ENCODE results near the gene GRM2. TPM values are rescaled to one million over a fixed set of nuclear protein-coding genes. Genes with fewer than 3 reads are reported as not detected.
A peak's percentile ranks its signal among the peaks of the same experiment; 100 is the strongest.

GRM2 gene
- total RNA-seq, 5 donors from 2014 or later (not counting 1 experiment from before 2014, with no cell fraction given) = 1.5 to 6.9 (median 2.2) TPM

GRCh38 chr3:51698209-51698608 lies 8.7 kb upstream of the GRM2 start:
- Histone ChIP-seq H3K27ac (ENCODE audit: low read length) (no peak overlapping the region), H3K27me3 (replicated peaks in 1 of 2; ENCODE audit: control insufficient read depth in 2 of 2, extremely low read depth in 1 of 2, insufficient read depth in 2 of 2, low read length in 1 of 2) (no peaks in the 10 kb centered on the region), H3K36me3 (ENCODE audit: control insufficient read depth in 2 of 2, extremely low read depth in 1 of 2, insufficient read depth in 1 of 2, low read length in 1 of 2) (peaks cover 26 to 82% of the 10 kb centered on the region in 2 donors), H3K4me3 (ENCODE audit: control insufficient read depth in 1 of 2, extremely low read depth in 1 of 2, low read length in 1 of 2) (no peak overlapping the region), H3K4me1 (ENCODE audit: control insufficient read depth in 1 of 2, extremely low read depth in 1 of 2, insufficient read depth in 2 of 2, low read length in 2 of 2) (peaks cover 0 to 50% of the 10 kb centered on the region in 2 experiments), H3K9me3 (no peaks in the 10 kb centered on the region)
- ChIA-PET POLR2A (no interaction called here), CTCF (no interaction called here)
- Mint-ChIP-seq H3K27me3 (no peaks in the 10 kb centered on the region), H3K4me1 (peaks cover 30 to 44% (median 38%) of the 10 kb centered on the region in 3 donors), H3K4me3 (no peak overlapping the region), H3K27ac (peak overlapping the region in 1 of 2 donors; percentile 0), H3K9me3 (no peaks in the 10 kb centered on the region), H3K36me3 (peaks cover 25% of the 10 kb centered on the region)
- no peak for ATAC-seq (replicated peaks in 1 of 4)
- DNase-seq = no peak
- 96% methylated on average over 6 of the region's 6 CpGs for WGBS (ENCODE audit: insufficient coverage)

- H3K36me3 ChIP-seq (ENCODE audit: control insufficient read depth in 2 of 2, extremely low read depth in 1 of 2, insufficient read depth in 1 of 2, low read length in 1 of 2) = peaks cover 32 to 90% of the 10 kb centered on the region in 2 donors
- H3K9me3 ChIP-seq = no peaks in the 10 kb centered on the region
- POLR2A ChIA-PET = no interaction called here
- no peaks in the 10 kb centered on the region for H3K27me3 Mint-ChIP-seq
- H3K36me3 Mint-ChIP-seq = peaks cover 32% of the 10 kb centered on the region
- CTCF ChIA-PET = no interaction called here
- H3K4me3 Mint-ChIP-seq = no peak overlapping the region
- H3K27ac Mint-ChIP-seq = no peak overlapping the region
- peaks cover 28 to 34% (median 34%) of the 10 kb centered on the region in 3 donors for H3K4me1 Mint-ChIP-seq
- no peaks in the 10 kb centered on the region for H3K27me3 ChIP-seq (replicated peaks in 1 of 2; ENCODE audit: control insufficient read depth in 2 of 2, extremely low read depth in 1 of 2, insufficient read depth in 2 of 2, low read length in 1 of 2)
- no peaks in the 10 kb centered on the region for H3K9me3 Mint-ChIP-seq
- 100% methylated on average over 1 of the region's 2 CpGs for WGBS (ENCODE audit: insufficient coverage)
- no peak for ATAC-seq (replicated peaks in 1 of 4)
- no peak overlapping the region for H3K27ac ChIP-seq (ENCODE audit: low read length)
- no peak for DNase-seq
- H3K4me3 ChIP-seq (ENCODE audit: control insufficient read depth in 1 of 2, extremely low read depth in 1 of 2, low read length in 1 of 2) = no peak overlapping the region
- peaks cover 0 to 29% of the 10 kb centered on the region in 2 experiments for H3K4me1 ChIP-seq (ENCODE audit: control insufficient read depth in 1 of 2, extremely low read depth in 1 of 2, insufficient read depth in 2 of 2, low read length in 2 of 2)
Measured at GRCh38 chr3:51700403-51700802, 6.5 kb upstream of the GRM2 start.

GRCh38 chr3:51702156-51702555 lies 4.7 kb upstream of the GRM2 start:
- CTCF ChIA-PET = no interaction called here
- H3K9me3 Mint-ChIP-seq = no peaks in the 10 kb centered on the region
- H3K27me3 Mint-ChIP-seq = no peaks in the 10 kb centered on the region
- DNase-seq (no peak), ATAC-seq (replicated peaks in 1 of 4) (no peak)
- H3K4me1 Mint-ChIP-seq = peaks cover 33 to 37% (median 33%) of the 10 kb centered on the region in 3 donors
- Histone ChIP-seq H3K4me3 (ENCODE audit: control insufficient read depth in 1 of 2, extremely low read depth in 1 of 2, low read length in 1 of 2) (no peak overlapping the region), H3K4me1 (ENCODE audit: control insufficient read depth in 1 of 2, extremely low read depth in 1 of 2, insufficient read depth in 2 of 2, low read length in 2 of 2) (peaks cover 0 to 30% of the 10 kb centered on the region in 2 experiments), H3K9me3 (no peaks in the 10 kb centered on the region), H3K36me3 (ENCODE audit: control insufficient read depth in 2 of 2, extremely low read depth in 1 of 2, insufficient read depth in 1 of 2, low read length in 1 of 2) (peaks cover 20 to 80% of the 10 kb centered on the region in 2 donors), H3K27ac (ENCODE audit: low read length) (no peak overlapping the region), H3K27me3 (replicated peaks in 1 of 2; ENCODE audit: control insufficient read depth in 2 of 2, extremely low read depth in 1 of 2, insufficient read depth in 2 of 2, low read length in 1 of 2) (no peaks in the 10 kb centered on the region)
- H3K4me3 Mint-ChIP-seq = no peak overlapping the region
- WGBS (ENCODE audit: insufficient coverage) = no CpG with 5 or more reads among the region's 2 CpGs
- H3K27ac Mint-ChIP-seq = peak overlapping the region in 1 of 2 donors; percentile 16
- POLR2A ChIA-PET = no interaction called here
- peaks cover 34% of the 10 kb centered on the region for H3K36me3 Mint-ChIP-seq

GRCh38 chr3:51703068-51703760 lies 3.7 kb upstream of the GRM2 start:
- H3K4me3 Mint-ChIP-seq = no peak overlapping the region
- Histone ChIP-seq H3K27ac (ENCODE audit: low read length) (no peak overlapping the region), H3K9me3 (no peaks in the 10 kb centered on the region), H3K4me3 (ENCODE audit: control insufficient read depth in 1 of 2, extremely low read depth in 1 of 2, low read length in 1 of 2) (no peak overlapping the region), H3K4me1 (ENCODE audit: control insufficient read depth in 1 of 2, extremely low read depth in 1 of 2, insufficient read depth in 2 of 2, low read length in 2 of 2) (peaks cover 4 to 29% of the 10 kb centered on the region in 2 experiments), H3K27me3 (replicated peaks in 1 of 2; ENCODE audit: control insufficient read depth in 2 of 2, extremely low read depth in 1 of 2, insufficient read depth in 2 of 2, low read length in 1 of 2) (no peaks in the 10 kb centered on the region), H3K36me3 (ENCODE audit: control insufficient read depth in 2 of 2, extremely low read depth in 1 of 2, insufficient read depth in 1 of 2, low read length in 1 of 2) (peaks cover 20 to 71% of the 10 kb centered on the region in 2 donors)
- CTCF ChIA-PET = no interaction called here
- no peak for ATAC-seq (replicated peaks in 1 of 4)
- 90% methylated on average over 4 of the region's 6 CpGs for WGBS (ENCODE audit: insufficient coverage)
- H3K27ac Mint-ChIP-seq = no peak overlapping the region
- H3K36me3 Mint-ChIP-seq = peaks cover 29% of the 10 kb centered on the region
- H3K27me3 Mint-ChIP-seq = no peaks in the 10 kb centered on the region
- no peaks in the 10 kb centered on the region for H3K9me3 Mint-ChIP-seq
- POLR2A ChIA-PET = no interaction called here
- no peak for DNase-seq
- H3K4me1 Mint-ChIP-seq = peaks cover 31 to 40% (median 37%) of the 10 kb centered on the region in 3 donors

GRCh38 chr3:51703761-51704510 lies 2.9 kb upstream of the GRM2 start:
- ChIA-PET POLR2A (interaction anchor here in 1 of 2 donors (0.5 kb wide), 1 partner anchor 23 kb away, joined by 4 read pairs; no protein-coding TSS in a partner anchor), CTCF (no interaction called here)
- Histone ChIP-seq H3K9me3 (no peaks in the 10 kb centered on the region), H3K27ac (ENCODE audit: low read length) (no peak overlapping the region), H3K27me3 (replicated peaks in 1 of 2; ENCODE audit: control insufficient read depth in 2 of 2, extremely low read depth in 1 of 2, insufficient read depth in 2 of 2, low read length in 1 of 2) (no peaks in the 10 kb centered on the region), H3K36me3 (ENCODE audit: control insufficient read depth in 2 of 2, extremely low read depth in 1 of 2, insufficient read depth in 1 of 2, low read length in 1 of 2) (peaks cover 15 to 63% of the 10 kb centered on the region in 2 donors), H3K4me3 (ENCODE audit: control insufficient read depth in 1 of 2, extremely low read depth in 1 of 2, low read length in 1 of 2) (no peak overlapping the region), H3K4me1 (ENCODE audit: control insufficient read depth in 1 of 2, extremely low read depth in 1 of 2, insufficient read depth in 2 of 2, low read length in 2 of 2) (peaks cover 4 to 22% of the 10 kb centered on the region in 2 experiments)
- no peaks in the 10 kb centered on the region for H3K9me3 Mint-ChIP-seq
- DNase-seq = no peak
- H3K27ac Mint-ChIP-seq = no peak overlapping the region
- H3K4me1 Mint-ChIP-seq = peaks cover 24 to 32% (median 30%) of the 10 kb centered on the region in 3 donors
- H3K36me3 Mint-ChIP-seq = peaks cover 25% of the 10 kb centered on the region
- WGBS (ENCODE audit: insufficient coverage) = 95% methylated on average over 10 of the region's 12 CpGs
- ATAC-seq (replicated peaks in 1 of 4) = no peak
- H3K27me3 Mint-ChIP-seq = no peaks in the 10 kb centered on the region
- no peak overlapping the region for H3K4me3 Mint-ChIP-seq

GRCh38 chr3:51704511-51704950 lies 2.3 kb upstream of the GRM2 start:
- no peaks in the 10 kb centered on the region for H3K27me3 ChIP-seq (replicated peaks in 1 of 2; ENCODE audit: control insufficient read depth in 2 of 2, extremely low read depth in 1 of 2, insufficient read depth in 2 of 2, low read length in 1 of 2)
- ATAC-seq (replicated peaks in 1 of 4) = no peak
- ChIA-PET CTCF (no interaction called here), POLR2A (no interaction called here)
- no peak for DNase-seq
- Mint-ChIP-seq H3K9me3 (no peaks in the 10 kb centered on the region), H3K4me3 (no peak overlapping the region), H3K27me3 (no peaks in the 10 kb centered on the region), H3K27ac (no peak overlapping the region), H3K36me3 (peaks cover 21% of the 10 kb centered on the region), H3K4me1 (peaks cover 18 to 28% (median 25%) of the 10 kb centered on the region in 3 donors)
- H3K4me1 ChIP-seq (ENCODE audit: control insufficient read depth in 1 of 2, extremely low read depth in 1 of 2, insufficient read depth in 2 of 2, low read length in 2 of 2) = peaks cover 4 to 16% of the 10 kb centered on the region in 2 experiments
- H3K27ac ChIP-seq (ENCODE audit: low read length) = no peak overlapping the region
- H3K36me3 ChIP-seq (ENCODE audit: control insufficient read depth in 2 of 2, extremely low read depth in 1 of 2, insufficient read depth in 1 of 2, low read length in 1 of 2) = peaks cover 10 to 57% of the 10 kb centered on the region in 2 donors
- no peak overlapping the region for H3K4me3 ChIP-seq (ENCODE audit: control insufficient read depth in 1 of 2, extremely low read depth in 1 of 2, low read length in 1 of 2)
- H3K9me3 ChIP-seq = no peaks in the 10 kb centered on the region
- 93% methylated on average over 4 of the region's 4 CpGs for WGBS (ENCODE audit: insufficient coverage)

All from T-cell (primary cell).